HFF-Myc (cell line): Measurements from ENCODE around the gene TEP1.

Experiments used
- DNase-seq: peaks from one replicate; pipeline ENCODE4 v3.0.0-alpha.2; 2011; ENCODE audit warnings: low read depth; ENCODE audit errors: extremely low read depth
- H3K4me3 ChIP-seq: replicated peaks from 2 replicates; pipeline ENCODE4 v1.5.1; 2011; ENCODE audit warnings: low read depth, mild to moderate bottlenecking, control low read depth, low read length
- CTCF ChIP-seq: IDR thresholded peaks from 2 replicates; pipeline ENCODE4 v1.5.1; 2012; ENCODE audit warnings: mild to moderate bottlenecking, low read depth, low read length, control low read depth; ENCODE audit errors: missing control alignments

TEP1 gene

GRCh38 chr14:20381341-20381740, 32.0 kb downstream of the TEP1 start:
- no peak overlapping the region for H3K4me3 ChIP-seq
- TF ChIP-seq CTCF = no peak
- DNase-seq = no peak

GRCh38 chr14:20380681-20381080, 32.6 kb downstream of the TEP1 start:
- no peak for TF ChIP-seq CTCF
- DNase-seq = no peak
- no peak overlapping the region for H3K4me3 ChIP-seq

GRCh38 chr14:20379743-20380142, 33.6 kb downstream of the TEP1 start:
- H3K4me3 ChIP-seq = no peak overlapping the region
- DNase-seq = no peak
- TF ChIP-seq CTCF = no peak

- no peak overlapping the region for H3K4me3 ChIP-seq
- no peak for DNase-seq
- no peak for TF ChIP-seq CTCF
These were observed 36.1 kb downstream of the TEP1 start for GRCh38 chr14:20377171-20377570.

- DNase-seq = no peak
- no peak overlapping the region for H3K4me3 ChIP-seq
- TF ChIP-seq CTCF = no peak
These were observed 37.2 kb downstream of the TEP1 start for GRCh38 chr14:20376071-20376588.

- no peak overlapping the region for H3K4me3 ChIP-seq
- DNase-seq = no peak
- TF ChIP-seq CTCF = no peak
These were observed 37.8 kb downstream of the TEP1 start for GRCh38 chr14:20375471-20375870.

GRCh38 chr14:20372796-20373195, 40.5 kb downstream of the TEP1 start:
- H3K4me3 ChIP-seq = no peak overlapping the region
- no peak for DNase-seq
- no peak for TF ChIP-seq CTCF
